ENCODE measurements around the gene CSNK1A1.

CSNK1A1 gene

GRCh38 chr5:149453618-149454415 is 97.4 kb downstream of the CSNK1A1 start:
- no peak for TF ChIP-seq CTCF (IDR thresholded peaks at IDR 0.05; ENCODE audit: insufficient read depth, low read length, poor library complexity, severe bottlenecking)
- no peak for DNase-seq (ENCODE audit: extremely low read depth, insufficient read length)
- H3K27me3 ChIP-seq (replicated peaks; ENCODE audit: control insufficient read depth, insufficient read depth, low read length) = no peaks in the 10 kb centered on the region
- H3K4me3 ChIP-seq (replicated peaks; ENCODE audit: low read depth, low read length) = no peak overlapping the region
- H3K36me3 ChIP-seq (ENCODE audit: control insufficient read depth, insufficient read depth, low read length) = no peaks in the 10 kb centered on the region

GRCh38 chr5:149452665-149453617 is 98.3 kb downstream of the CSNK1A1 start:
- H3K4me3 ChIP-seq (replicated peaks; ENCODE audit: low read depth, low read length) = no peak overlapping the region
- H3K27me3 ChIP-seq (replicated peaks; ENCODE audit: control insufficient read depth, insufficient read depth, low read length) = no peaks in the 10 kb centered on the region
- no peak for DNase-seq (ENCODE audit: extremely low read depth, insufficient read length)
- H3K36me3 ChIP-seq (ENCODE audit: control insufficient read depth, insufficient read depth, low read length) = no peaks in the 10 kb centered on the region
- no peak for TF ChIP-seq CTCF (IDR thresholded peaks at IDR 0.05; ENCODE audit: insufficient read depth, low read length, poor library complexity, severe bottlenecking)

GRCh38 chr5:149452007-149452664 is 99.1 kb downstream of the CSNK1A1 start:
- H3K27me3 ChIP-seq (replicated peaks; ENCODE audit: control insufficient read depth, insufficient read depth, low read length) = no peaks in the 10 kb centered on the region
- no peaks in the 10 kb centered on the region for H3K36me3 ChIP-seq (ENCODE audit: control insufficient read depth, insufficient read depth, low read length)
- no peak for DNase-seq (ENCODE audit: extremely low read depth, insufficient read length)
- no peak overlapping the region for H3K4me3 ChIP-seq (replicated peaks; ENCODE audit: low read depth, low read length)
- no peak for TF ChIP-seq CTCF (IDR thresholded peaks at IDR 0.05; ENCODE audit: insufficient read depth, low read length, poor library complexity, severe bottlenecking)

GRCh38 chr5:149450199-149450598 is 101.0 kb downstream of the CSNK1A1 start:
- no peak for DNase-seq (ENCODE audit: extremely low read depth, insufficient read length)
- Histone ChIP-seq H3K36me3 (ENCODE audit: control insufficient read depth, insufficient read depth, low read length) (no peaks in the 10 kb centered on the region), H3K4me3 (replicated peaks; ENCODE audit: low read depth, low read length) (no peak overlapping the region), H3K27me3 (replicated peaks; ENCODE audit: control insufficient read depth, insufficient read depth, low read length) (no peaks in the 10 kb centered on the region)
- TF ChIP-seq CTCF (IDR thresholded peaks at IDR 0.05; ENCODE audit: insufficient read depth, low read length, poor library complexity, severe bottlenecking) = no peak

- H3K4me3 ChIP-seq (replicated peaks; ENCODE audit: low read depth, low read length) = no peak overlapping the region
Observed at GRCh38 chr5:149448831-149449714, 102.2 kb downstream of the CSNK1A1 start.

More at GRCh38 chr5:149448831-149449714, 102.2 kb downstream of the CSNK1A1 start:
- H3K36me3 ChIP-seq (ENCODE audit: control insufficient read depth, insufficient read depth, low read length) = no peaks in the 10 kb centered on the region
- DNase-seq (ENCODE audit: extremely low read depth, insufficient read length) = no peak
- peak; percentile 42 for TF ChIP-seq CTCF (IDR thresholded peaks at IDR 0.05; ENCODE audit: insufficient read depth, low read length, poor library complexity, severe bottlenecking)
- H3K27me3 ChIP-seq (replicated peaks; ENCODE audit: control insufficient read depth, insufficient read depth, low read length) = no peaks in the 10 kb centered on the region

Data from GM06990 (cell line).